ENCODE data around the gene ENG. TPM values are rescaled to one million over a fixed set of nuclear protein-coding genes. Genes with fewer than 3 reads are reported as not detected.
A peak's percentile ranks its signal among the peaks of the same experiment; 100 is the strongest.

The ENG gene
- total RNA-seq, 4 donors from 2014 or later = 14.0 to 256 (median 50.3) TPM

- Histone ChIP-seq H3K27ac (peak overlapping the region; percentile 63 to 68), H3K27me3 (no peaks in the 10 kb centered on the region), H3K4me3 (no peak overlapping the region), H3K4me1 (peaks cover 0 to 12% of the 10 kb centered on the region in 2 donors), H3K36me3 (no peaks in the 10 kb centered on the region), H3K9me3 (no peaks in the 10 kb centered on the region)
- intact Hi-C loops (cut with DNase I; ENCODE audit: low total_unique reads) = no loop called here
- TF ChIP-seq POLR2A (IDR thresholded peaks at IDR 0.05) = no peak
- TF ChIP-seq CTCF (IDR thresholded peaks at IDR 0.05) = no peak
- no peak for DNase-seq
These were observed 85.8 kb downstream of the ENG start for GRCh38 chr9:127768698-127769097.

GRCh38 chr9:127767909-127768331 is 86.5 kb downstream of the ENG start:
- no peaks in the 10 kb centered on the region for H3K9me3 ChIP-seq
- H3K4me3 ChIP-seq = no peak overlapping the region
- intact Hi-C loops (cut with DNase I; ENCODE audit: low total_unique reads) = no loop called here
- no peak for TF ChIP-seq CTCF (IDR thresholded peaks at IDR 0.05)
- TF ChIP-seq POLR2A (IDR thresholded peaks at IDR 0.05) = no peak
- DNase-seq = no peak
- peak overlapping the region; percentile 63 to 68 for H3K27ac ChIP-seq
- no peaks in the 10 kb centered on the region for H3K36me3 ChIP-seq
- no peaks in the 10 kb centered on the region for H3K27me3 ChIP-seq
- peaks cover 0 to 12% of the 10 kb centered on the region in 2 donors for H3K4me1 ChIP-seq

DNA sequence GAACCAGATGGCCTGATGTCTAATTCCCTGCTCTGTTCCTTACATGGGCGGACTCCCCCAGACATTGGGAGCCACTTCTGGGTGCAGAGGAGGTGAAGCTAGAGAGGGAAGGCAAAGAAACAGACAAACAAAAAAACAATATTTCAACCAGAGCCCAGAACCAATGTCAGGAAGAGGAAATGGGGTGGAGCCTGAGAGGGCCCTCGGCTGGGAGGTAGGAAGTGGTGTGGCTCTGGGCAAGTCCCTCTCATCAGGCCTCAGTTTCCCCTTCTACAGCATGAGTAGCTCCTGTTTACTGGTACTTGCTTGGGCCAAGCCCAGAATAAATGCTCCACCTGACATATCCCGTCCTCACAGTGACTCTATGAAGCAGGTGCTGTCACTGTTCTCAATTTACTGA is 87.0 kb downstream of the ENG start:
- H3K4me3 ChIP-seq = no peak overlapping the region
- no peak for DNase-seq
- intact Hi-C loops (cut with DNase I; ENCODE audit: low total_unique reads) = no loop called here
- H3K9me3 ChIP-seq = no peaks in the 10 kb centered on the region
- peaks cover 0 to 12% of the 10 kb centered on the region in 2 donors for H3K4me1 ChIP-seq
- H3K27ac ChIP-seq = peak overlapping the region; percentile 63 to 68
- TF ChIP-seq CTCF (IDR thresholded peaks at IDR 0.05) = no peak
- no peak for TF ChIP-seq POLR2A (IDR thresholded peaks at IDR 0.05)
- no peaks in the 10 kb centered on the region for H3K36me3 ChIP-seq
- no peaks in the 10 kb centered on the region for H3K27me3 ChIP-seq

- no peak overlapping the region for H3K4me3 ChIP-seq
- no peaks in the 10 kb centered on the region for H3K9me3 ChIP-seq
- no peaks in the 10 kb centered on the region for H3K27me3 ChIP-seq
- peak overlapping the region in 1 of 2 donors; percentile 68 for H3K27ac ChIP-seq
- no peak for DNase-seq
- intact Hi-C loops (cut with DNase I; ENCODE audit: low total_unique reads) = no loop called here
- H3K4me1 ChIP-seq = peaks cover 0 to 7% of the 10 kb centered on the region in 2 donors
- no peaks in the 10 kb centered on the region for H3K36me3 ChIP-seq
- TF ChIP-seq POLR2A (IDR thresholded peaks at IDR 0.05) (no peak), CTCF (IDR thresholded peaks at IDR 0.05) (no peak)
These were observed 89.0 kb downstream of the ENG start for GRCh38 chr9:127765418-127765817.

Small RNA genes within 50 kb of the gene (microRNA-seq; reads per million reads assigned to microRNA genes)
- gene MIR2861 (ENCODE audit: borderline microRNAs expressed, borderline replicate concordance) (not detected), gene MIR3960 (ENCODE audit: borderline microRNAs expressed, borderline replicate concordance) (not detected), gene MIR4672 (ENCODE audit: borderline microRNAs expressed, borderline replicate concordance) (not detected)

Small RNA genes within 50 kb of the gene (small RNA-seq; reads per million reads assigned to genes)
- gene MIR4672 (not detected), gene RF00019 (not detected), gene RNA5SP296 (not detected)

Other genes starting within 250 kb of the ENG start
- gene STXBP1, start 242.4 kb downstream of the ENG start, total RNA-seq = 100 to 1,000 TPM in 2 of 4 donors, 10 to 100 TPM in 2; 46.6 to 147 (median 99.5) TPM
- gene CFAP157, start 147.7 kb downstream of the ENG start, total RNA-seq = 1 to 10 TPM in 3 of 4 donors, not detected in 1; 2.1 to 5.4 (median 4.4) TPM
- 10 to 100 TPM in 2 of 4 donors, 1 to 10 TPM in 2; 3.8 to 18.4 (median 10.4) TPM for gene PTRH1, start 139.0 kb downstream of the ENG start, total RNA-seq
- gene TTC16, start 138.6 kb downstream of the ENG start, total RNA-seq = 10 to 100 TPM in 1 of 4 donors, under 1 TPM in 2, not detected in 1; 0.48 to 12.6 (median 0.67) TPM
- gene TOR2A, start 119.4 kb downstream of the ENG start, total RNA-seq = 10 to 100 TPM in 2 of 4 donors, 1 to 10 TPM in 2; 2.0 to 73.8 (median 7.0) TPM
- gene SH2D3C, start 76.0 kb downstream of the ENG start, total RNA-seq = 10 to 100 TPM in 3 of 4 donors, 1 to 10 TPM in 1; 3.6 to 38.1 (median 19.8) TPM
- gene CDK9, start 68.6 kb downstream of the ENG start, total RNA-seq = 100 to 1,000 TPM in 1 of 4 donors, 10 to 100 TPM in 3; 30.0 to 175 (median 77.4) TPM
- 100 to 1,000 TPM in 1 of 4 donors, 10 to 100 TPM in 3; 11.5 to 128 (median 46.6) TPM for gene FPGS, start 51.8 kb downstream of the ENG start, total RNA-seq
- 10 to 100 TPM in 2 of 4 donors, 1 to 10 TPM in 2; 6.1 to 54.3 (median 15.7) TPM for gene AK1, start 23.0 kb upstream of the ENG start, total RNA-seq
- gene ST6GALNAC6, start 44.9 kb upstream of the ENG start, total RNA-seq = 100 to 1,000 TPM in 3 of 4 donors, 10 to 100 TPM in 1; 37.7 to 133 (median 111) TPM
- 10 to 100 TPM in 3 of 4 donors, under 1 TPM in 1; 0.59 to 41.7 (median 20.7) TPM for gene ST6GALNAC4, start 62.4 kb upstream of the ENG start, total RNA-seq
- 10 to 100 TPM in 1 of 4 donors, 1 to 10 TPM in 2, not detected in 1; 2.9 to 11.3 (median 3.2) TPM for gene PIP5KL1, start 76.1 kb upstream of the ENG start, total RNA-seq
- gene DPM2, start 83.2 kb upstream of the ENG start, total RNA-seq = 10 to 100 TPM in 3 of 4 donors, 1 to 10 TPM in 1; 6.7 to 33.1 (median 15.9) TPM
- 100 to 1,000 TPM in 1 of 4 donors, 10 to 100 TPM in 2, 1 to 10 TPM in 1; 5.0 to 140 (median 19.3) TPM for gene EEIG1, start 126.3 kb upstream of the ENG start, total RNA-seq
- gene NAIF1, start 212.7 kb upstream of the ENG start, total RNA-seq = 10 to 100 TPM in 2 of 4 donors, 1 to 10 TPM in 2; 3.8 to 27.4 (median 10.6) TPM
- gene SLC25A25, start 213.6 kb upstream of the ENG start, total RNA-seq = 10 to 100 TPM; 14.3 to 49.7 (median 49.0) TPM